RPMI7951 (cell line): Measurements from ENCODE around the gene PAEP. TPM values are rescaled to one million over a fixed set of nuclear protein-coding genes. Genes with fewer than 3 reads are reported as not detected.

Experiments
- DNase-seq: peaks from one replicate; pipeline ENCODE4 v3.0.0-alpha.2; 2012; ENCODE audit warnings: low read depth
- total RNA-seq: library from RNA; depleted of rRNA; stranded (reverse); fragments of >200 nt; shearing (Covaris generic); gene quantifications from 2 replicates; pipeline ENCODE4 v1.2.3, GENCODE V29; 2014

PAEP gene
- total RNA-seq, 1 experiment from 2014 or later = not detected

DNA sequence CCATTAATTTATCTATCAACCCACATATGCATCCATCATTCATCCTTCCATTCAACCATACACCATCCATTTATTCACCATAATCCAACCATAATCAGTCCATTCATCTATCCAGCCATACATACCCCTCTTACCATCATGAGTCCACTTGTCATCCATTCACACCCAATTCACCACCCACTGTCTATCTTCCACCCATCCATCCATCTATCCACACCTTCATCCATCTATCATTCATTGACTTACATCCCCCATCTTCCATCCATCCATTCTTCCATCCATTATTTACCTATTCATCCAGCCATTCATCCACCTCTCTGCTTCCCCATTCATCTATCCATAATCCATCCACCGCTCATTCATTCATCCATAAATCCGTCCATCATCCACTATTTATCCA, 17.8 kb downstream of the PAEP start:
- DNase-seq = no peak

DNA sequence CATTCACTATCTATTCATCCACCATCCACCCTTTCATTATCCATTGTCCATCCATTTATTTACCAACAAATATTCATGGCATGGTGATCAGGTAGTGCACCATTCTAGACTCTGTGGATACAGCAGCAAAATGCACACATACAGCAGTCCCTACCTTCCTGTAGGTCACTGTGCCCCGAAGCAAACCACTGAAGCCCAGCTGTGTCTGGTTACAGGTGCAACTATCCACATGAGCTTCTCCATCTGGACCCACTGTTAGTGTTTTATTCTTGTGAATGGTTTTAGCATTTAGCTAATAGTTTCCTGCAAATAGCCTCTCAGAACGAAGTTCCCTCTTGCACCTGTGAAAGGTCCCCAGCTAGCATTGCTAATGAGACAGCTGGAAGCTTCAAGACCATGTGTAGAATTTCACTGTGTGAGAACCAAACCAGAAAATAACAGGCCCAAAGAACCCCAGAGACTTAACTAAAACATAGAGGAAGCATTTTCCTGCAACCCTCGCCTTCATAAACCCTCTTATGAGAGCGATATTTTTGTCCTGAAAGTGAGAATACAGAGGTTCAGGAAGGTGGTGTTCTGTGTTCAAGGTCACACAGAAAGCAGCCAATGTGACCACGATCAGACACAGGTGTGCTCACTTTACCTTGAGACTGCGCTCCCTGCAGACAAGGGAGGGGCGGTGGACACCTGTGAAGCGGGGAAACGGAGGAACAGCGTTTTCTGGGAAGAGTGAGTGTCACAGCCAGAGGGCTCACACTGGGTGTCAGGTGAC, 18.5 kb downstream of the PAEP start:
- no peak for DNase-seq

DNA sequence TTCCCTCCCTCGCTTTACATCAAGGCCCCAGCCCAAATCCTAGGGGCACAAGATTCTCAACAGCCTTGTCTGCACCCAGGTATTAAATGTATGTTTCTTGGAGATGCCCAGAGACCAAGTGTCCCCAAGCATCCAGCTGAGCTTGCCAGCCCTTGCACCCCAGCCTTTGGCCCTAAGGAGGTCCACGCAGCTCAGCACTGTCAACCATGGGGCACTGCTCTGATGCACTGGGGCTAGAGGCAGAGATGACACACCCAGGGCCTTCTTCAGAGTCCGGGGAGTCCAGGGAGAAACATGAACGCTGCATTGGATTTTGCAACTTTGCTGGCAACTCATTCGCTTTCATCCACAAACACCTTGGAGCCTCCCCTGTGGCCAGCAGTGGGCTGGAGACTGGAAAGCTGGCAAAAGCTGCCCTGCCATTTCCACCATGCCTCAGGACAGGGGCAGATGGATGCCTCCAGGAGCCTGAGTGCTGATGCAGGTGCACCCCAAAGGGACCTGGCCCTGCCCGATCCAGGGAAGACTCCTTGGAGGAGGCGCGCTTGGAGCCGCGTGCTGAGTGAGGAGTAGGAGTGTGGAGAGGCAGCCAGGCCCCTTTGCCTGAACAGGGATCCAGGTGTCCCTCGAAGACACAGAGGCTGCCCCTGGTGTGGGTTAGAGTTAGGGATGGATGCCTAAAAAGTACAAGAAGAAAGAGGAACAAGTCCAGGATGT, 19.3 kb downstream of the PAEP start:
- no peak for DNase-seq

DNA sequence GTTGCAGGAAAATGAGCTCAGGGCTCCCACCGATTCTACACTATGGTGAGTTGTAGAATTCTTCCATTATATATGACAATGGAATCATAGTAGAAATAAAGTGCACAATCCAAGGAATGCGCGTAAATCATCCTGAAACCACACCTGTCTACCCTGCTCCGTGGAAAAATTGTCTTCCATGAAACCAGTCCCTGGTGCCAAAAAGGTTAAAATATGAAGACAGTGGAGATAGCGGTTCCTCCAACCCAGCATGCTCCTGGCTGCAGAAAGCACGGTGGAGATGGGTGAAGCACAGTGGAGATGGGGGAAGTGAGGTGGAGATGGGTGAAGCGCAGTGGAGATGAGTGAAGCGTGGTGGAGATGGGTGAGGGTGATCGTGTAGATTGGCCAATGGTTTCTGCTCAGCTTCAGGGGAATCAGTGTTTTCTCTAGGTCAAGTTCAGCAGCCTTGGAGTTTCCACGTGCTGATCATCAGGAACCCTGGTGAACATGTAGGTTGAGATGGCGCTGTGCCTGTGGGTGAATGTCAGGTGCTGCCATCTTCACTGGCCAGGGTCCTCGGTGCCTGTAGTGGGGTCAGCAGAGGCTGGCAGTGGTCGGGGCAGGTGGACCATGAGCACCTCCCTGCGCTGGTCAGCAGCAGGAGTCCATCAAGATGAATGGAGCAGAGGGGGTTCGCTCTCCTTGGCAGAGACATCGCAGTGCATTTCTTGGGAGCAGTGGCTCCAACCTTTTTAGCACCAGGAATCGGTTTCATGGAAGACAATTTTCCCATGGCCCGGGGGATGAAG, 20.3 kb downstream of the PAEP start:
- no peak for DNase-seq

DNA sequence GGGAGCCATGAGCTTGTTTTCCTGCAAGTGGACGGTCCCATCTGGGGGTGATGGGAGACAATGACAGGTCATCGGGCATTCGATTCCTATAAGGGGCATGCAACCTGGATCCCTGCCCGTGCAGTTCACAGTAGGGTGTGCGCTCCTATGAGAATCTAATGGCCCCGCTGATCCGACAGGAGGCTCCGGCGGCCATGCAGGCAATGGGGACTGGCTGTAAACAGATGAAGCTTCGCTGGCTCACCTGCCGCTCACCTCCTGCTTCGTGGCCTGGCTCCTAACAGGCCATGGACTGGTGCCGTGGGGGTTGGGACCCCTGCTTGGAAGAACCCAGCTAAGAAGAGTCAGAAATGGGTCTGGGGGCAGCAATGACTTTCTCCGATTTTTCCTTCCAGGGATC, 21.0 kb downstream of the PAEP start:
- DNase-seq = no peak

DNA sequence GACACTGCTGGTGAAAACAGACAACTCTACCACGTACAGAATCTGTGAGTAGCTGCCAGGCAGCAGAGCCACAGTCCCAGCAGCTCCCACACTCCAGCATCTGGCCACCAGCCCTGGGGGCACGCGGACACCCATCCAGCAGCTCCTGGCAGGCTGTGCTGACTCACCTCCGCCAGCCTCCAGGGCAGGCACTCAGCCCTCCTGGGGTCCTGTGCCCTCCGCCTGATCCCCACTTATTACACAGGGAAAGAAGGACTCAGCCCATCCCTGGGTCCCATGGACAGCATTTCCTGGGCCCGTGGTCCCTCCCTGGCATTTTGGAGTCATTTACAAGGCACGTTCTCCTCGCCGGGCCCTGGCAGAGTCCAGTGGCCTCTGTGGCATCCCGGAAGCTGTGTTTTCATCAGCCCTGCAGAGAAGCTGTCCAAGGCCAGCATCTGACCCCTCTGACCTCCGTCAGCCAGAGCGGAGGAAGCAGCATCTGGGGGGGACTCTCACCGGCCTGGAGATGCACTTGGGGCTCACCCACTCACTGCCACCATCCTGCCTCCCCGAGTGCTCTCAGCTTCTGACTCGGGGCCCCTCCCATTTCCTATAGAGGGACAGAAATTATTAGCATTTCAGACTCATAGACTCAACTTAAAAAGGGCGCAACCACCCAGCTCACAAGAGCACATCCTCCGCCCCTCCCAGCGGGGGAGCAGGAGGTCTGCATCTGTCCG, 21.6 kb downstream of the PAEP start:
- peak; percentile 66 for DNase-seq

DNA sequence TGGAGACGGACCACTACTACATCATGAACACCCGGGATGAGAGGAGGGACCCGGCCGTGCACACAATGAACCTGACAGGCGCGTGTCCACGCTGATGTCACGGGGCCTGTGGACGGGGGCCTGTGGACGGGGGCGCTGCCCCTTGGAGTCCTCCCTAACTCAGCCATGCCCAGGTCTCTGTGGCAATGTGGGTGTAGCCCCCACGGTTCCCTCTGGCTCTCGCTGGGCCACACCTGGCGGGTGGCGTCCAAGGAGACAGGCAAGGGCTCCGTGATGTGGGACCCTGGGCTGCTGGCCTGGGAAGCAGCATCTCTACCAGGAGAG, 22.1 kb downstream of the PAEP start:
- DNase-seq = no peak

DNA sequence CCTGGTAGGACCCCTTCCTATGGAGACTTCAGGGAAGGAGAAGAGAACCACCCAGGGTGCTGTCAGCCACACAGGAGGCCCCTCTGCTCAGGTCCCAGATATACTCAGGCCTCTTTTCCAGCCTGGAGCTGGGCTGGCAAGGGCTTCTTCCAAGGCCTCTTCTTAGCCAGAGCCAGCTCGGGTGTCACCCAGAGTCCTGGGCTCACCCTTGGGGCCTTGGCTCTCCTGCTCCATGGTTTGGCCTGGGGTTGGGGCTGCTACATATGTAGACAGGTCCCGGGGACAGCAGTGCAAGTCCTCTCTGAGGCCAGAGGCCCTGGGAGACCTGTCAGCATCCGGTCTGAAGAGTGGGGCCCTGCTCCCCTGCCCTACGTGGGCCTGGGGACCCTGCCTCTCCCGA, 22.8 kb downstream of the PAEP start:
- DNase-seq = no peak

DNA sequence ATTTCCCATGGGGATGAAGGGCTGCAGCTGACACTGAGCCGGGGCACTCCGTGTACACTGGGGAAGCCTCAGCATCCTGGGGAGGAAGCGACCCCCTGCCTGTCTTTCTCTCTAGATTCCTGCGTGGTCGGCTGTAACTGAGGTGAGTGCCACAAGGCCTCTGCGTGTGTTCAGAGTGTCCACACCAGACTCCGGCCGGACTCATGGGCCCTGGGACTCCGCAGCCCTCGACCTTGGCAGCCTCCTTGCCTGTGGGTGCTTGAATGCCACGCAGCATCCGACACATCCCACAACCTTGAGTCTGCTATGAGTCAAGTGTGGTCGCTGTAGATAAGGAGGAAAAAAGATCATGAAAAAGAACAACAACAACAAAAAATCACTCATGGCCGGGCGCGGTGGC, 23.4 kb downstream of the PAEP start:
- DNase-seq = no peak

DNA sequence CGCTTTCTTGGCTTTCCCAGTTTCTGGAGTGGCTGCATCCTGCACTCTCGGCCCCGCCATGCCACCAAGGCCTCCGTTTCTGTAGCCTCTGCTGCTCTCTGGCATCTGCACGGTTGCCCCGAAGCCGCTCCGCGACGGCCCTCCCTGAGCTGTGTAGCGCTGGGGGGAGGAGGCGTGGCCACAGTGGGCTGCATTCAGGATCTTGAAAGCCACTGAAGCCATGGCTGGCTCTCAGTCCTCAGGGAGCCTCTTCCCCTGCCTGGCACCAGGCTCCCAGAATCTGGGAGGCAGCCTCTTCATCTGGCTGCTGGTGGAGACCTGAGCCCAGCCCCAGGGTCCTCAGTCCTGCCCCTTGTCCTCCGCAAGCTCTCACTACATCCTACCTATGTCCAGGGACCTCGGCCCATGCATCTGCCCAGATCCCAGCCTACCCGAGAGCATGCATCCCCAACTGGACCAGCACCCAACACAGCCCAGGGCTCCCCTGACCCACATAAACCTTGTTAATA, 25.1 kb downstream of the PAEP start:
- no peak for DNase-seq

DNA sequence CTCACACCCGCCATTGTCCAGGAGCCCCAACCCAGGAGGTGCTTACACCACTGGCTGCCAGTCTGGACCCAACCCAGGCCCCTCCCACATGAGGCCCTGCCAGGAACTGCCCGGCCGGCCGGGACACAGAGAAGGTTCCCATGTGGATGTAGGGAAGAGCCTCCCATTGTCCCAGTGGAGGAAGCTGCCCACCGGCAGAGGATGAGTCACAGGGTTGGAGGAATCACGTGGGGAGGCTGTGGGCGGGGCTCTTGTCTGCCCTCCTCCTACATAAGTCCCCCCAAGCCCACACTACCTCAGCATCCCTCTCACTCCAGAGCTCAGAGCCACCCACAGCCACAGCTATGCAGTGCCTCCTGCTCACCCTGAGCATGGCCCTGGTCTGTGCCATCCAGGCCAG, 26.1 kb downstream of the PAEP start:
- DNase-seq = peak; percentile 29

DNA sequence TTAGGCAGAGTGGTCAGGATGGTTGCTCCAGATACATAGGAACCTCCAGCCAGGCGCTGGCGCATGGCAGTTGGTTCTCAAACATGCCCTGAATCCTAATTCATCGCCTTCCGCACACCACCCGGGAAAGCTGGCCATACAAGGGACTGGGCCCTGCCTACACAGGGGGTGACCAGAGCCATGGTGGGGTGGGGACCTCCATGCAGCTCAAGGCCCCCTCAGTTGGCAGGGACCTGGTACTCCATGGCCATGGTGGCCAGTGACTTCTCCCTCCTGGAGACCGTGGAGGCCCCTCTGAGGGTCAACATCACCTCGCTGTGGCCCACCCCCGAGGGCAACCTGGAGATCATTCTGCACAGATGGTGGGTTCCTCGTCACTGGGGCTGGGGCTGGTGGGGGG, 26.8 kb downstream of the PAEP start:
- no peak for DNase-seq

DNA sequence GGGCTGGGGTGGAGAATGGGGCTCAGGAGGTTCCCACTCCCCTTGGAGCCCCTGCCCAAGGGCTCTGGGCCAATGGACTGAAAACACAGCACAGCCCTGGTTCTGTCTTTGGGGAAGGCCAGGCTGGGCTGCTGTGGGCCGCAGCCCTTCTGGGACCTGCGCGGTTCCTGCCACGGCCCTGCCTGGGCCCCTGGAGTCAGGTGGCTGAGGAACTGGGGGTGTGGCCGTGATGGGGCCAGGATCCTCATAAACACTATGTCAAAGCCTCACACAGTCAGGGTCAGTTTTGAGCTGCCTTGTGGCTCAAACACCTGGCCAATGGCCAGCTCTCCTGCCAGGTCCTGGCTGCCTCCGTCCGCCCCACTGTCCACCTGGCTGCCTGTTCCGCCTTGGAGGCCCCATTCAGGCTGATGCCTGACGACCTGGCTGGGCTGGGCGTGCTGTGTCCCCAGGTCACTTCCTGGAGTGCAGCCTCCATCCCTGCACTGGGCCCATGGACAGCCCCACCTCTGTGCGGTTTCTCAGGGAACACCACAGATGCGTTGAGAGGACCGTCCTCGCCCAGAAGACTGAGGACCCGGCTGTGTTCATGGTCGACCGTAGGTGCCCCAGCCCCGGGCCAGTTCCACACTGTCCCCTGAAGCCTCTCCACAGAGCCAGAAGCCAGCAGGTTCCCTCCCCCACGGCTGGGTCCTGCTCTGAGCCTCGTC, 27.5 kb downstream of the PAEP start:
- no peak for DNase-seq

DNA sequence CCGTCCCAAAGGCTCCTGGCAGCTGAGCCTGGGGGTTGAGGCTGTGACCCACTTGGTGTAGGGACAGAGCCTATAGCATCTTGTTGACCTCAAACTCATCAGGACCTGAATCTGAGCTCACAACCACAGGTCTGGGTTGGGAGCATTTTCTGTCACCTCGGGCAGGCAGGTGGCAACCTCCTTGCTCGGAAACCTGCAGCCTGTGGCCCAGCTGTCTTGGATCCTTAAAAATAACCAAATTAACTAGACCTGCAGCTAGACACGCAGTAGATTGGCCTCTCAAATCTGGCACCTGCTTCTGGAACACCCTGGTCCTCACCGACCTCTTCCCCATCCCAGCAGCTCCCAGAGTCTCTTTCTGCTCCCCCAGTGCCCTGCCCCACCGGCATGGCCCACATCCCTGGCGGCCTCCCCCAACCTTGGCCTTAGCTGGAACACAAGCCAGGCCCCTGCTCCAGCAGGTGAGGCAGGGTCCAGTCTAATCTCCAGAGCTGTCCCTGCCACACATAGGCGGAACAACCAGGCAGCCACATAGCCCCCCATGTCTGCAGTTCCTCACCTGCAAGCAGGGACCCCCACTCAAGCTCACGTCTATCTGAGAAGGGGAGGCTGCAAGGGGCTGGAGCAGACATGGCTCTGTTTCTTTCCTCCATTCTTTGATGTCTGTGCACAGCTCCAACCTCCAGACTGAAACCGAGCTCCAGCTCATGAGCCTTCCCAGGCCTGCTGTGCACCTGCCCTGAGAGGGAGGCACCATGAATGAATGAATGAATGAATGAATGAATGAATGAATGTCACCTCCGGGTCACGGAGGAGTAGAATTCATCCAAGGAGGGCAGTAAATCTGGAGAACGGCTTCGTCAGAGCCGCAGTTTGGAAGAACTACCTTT, 28.3 kb downstream of the PAEP start:
- no peak for DNase-seq

DNA sequence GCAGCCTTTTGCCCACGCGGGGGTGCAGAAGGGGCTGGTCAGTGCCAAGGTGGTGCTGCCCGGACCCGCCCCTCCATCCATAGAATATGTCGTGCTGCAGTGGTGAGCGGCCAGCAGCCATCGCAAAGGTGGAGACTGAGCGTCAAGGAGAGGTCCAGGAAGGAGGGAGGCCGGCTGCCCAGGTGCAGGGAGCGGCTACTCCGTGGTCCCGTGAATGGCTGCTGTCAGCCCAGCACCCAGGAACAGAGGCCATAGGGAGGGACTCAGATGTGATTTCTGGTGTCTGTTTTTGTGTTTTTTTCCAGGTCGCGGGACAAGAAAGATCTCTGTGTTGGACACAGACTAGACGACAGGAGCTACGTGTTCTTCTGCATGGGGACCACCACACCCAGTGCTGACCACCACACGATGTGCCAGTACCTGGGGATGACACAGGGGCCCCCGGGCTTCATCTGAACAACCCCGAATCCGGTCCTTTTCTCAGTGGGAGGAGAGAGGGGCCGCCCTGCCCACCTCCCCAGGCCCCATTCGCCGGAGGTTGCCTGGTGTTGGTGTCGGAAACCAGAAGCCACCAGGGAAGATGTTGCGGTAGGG, 29.0 kb downstream of the PAEP start:
- DNase-seq = no peak

DNA sequence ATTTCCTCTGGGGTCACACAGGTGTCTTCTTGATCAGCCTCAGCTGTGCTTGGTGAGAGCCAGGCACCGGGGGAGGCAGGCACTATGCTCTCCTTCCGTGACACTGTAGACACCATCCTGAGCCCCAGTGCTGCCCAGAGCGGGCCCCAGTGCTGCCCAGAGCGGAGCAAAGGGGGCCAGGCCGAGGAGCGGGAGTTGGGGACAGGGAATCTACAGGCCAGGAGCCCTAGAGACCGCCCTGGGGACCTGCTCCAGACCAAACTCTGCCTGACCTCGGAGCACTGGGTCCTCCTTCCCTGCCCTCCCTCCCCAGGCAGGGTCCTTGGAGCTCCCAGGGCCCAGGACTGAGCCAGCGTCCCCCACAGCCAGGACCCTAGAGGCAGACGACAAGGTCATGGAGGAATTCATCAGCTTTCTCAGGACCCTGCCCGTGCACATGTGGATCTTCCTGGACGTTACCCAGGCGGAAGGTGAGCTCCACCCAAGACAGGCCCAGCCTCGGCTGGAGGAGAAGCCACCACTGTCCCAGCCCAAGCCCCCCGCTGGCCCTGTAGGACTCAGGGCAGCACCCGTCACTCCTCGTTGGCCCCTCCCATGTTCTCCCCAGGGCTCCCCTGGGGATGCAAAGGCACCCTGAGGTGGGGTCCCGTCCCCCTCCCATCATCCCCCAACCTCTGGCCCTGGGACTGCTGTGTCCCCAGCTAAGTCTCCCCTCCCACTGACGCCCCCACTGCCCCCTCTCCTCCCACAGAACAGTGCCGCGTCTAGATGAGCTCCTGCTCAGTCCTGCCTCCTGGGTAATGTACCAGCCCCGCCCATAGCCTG, 30.2 kb downstream of the PAEP start:
- no peak for DNase-seq

DNA sequence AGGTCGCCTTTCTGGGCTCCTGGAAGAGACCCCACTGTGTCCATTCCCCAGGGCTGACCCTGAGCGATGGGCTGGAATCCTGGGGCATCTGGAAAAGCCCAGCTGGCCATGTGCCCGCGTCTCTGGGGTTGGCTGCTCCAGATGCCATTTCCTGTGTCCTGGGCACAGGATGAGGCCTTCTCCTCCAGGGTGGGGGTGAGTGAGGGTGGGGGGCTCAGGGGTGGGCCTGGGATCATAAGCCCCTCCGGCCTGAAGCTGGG, 30.7 kb downstream of the PAEP start:
- DNase-seq = no peak

DNA sequence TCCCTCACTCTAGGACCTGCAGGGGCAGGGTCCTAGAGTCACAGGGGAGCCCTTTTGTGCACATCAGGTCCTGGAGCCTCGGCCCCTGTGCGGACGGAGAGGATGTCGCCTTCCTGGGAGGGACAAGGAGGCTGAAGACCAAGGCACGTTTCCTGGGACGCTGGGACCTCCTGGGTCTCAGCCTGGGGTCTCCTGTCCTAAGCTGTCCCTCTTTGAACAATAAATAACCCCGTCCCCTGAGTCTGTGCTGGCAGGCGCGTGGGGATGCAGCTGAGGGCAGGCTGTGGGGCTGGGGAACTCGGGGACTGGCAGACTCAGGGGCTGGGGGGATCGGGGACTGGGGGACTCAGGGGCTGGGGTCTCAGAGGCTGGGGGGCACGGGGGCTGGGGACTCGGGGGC, 31.1 kb downstream of the PAEP start:
- no peak for DNase-seq

DNA sequence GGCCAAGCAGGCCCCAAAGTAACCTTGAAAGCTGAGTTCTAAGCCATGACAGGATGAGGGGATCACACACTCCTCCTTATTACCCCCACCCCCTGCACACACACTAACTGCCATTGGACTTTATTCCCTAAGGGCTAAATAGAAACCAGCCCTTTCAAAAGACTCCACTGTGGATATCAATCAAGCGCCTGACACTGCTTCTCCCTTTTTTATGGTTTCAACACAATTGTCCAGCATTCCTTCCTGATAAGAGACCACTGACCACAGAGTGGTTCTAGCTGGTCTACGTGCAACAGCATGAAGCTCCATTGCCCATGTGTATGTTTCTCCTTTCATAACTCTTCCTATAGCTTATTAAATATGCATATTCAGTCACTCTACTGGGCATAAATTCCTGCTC, 34.7 kb downstream of the PAEP start:
- DNase-seq = no peak
